ENCODE data around the gene TRAIP. TPM values are rescaled to one million over a fixed set of nuclear protein-coding genes. Genes with fewer than 3 reads are reported as not detected.

Gene TRAIP
- total RNA-seq, 1 experiment from 2014 or later: 28.0 TPM

DNA sequence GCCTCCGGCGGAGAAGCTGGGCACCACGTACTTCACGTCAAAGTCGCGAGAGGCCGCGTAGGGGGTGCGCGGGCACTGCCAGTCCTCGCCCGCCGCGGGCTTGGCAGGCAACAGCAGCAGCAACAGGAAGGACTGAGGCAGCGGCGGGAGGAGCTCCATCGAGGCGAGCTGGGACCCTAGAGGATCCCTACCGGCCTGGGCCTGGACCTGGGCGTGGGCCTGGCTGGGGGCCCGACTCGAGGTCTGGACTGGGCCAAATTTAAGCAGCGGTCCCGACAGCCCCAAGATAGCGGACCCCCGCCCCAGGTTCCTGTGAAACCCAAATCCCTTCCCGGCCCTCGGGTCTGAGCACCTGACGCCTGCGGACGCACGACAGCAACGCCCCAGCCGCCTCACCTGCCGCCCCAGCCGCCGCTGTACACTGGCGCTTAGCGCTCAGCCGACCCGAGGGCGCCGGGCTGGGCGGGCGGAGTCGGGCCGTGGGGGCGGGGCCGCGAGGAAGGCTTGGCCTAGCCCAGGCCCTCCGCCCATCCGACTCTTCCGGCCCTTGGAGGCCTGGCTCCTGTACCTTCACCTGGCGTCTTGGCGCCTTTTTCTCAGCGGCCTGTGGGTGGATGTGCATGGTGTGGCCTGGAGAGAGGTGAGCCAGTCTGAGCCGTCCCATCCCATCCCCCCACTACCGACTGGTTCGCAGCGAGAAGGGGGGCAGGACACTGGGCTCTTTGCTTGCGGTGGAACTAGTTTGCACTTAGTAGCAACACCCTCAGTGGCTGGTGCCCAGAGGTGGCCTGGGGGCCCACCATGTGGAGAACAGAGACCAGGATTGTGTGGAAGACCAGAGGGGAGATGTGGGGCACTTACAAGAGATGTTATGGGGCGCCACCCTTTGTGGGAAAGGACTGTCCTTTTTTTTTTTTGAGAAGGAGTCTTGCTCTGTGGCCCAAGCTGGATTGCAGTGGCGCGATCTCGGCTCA lies 47.4 kb upstream of the TRAIP start, which contains the start of gene MST1R:
Gene MST1R (minus strand): TSS at position 423 of the 974 bp plus-strand sequence. CDS start 264 bp downstream, at position 159.
- peak within 1 kb of the TSS; percentile 80 for H3K4me3 Mint-ChIP-seq (ENCODE audit: unreplicated experiment)
- H3K27ac Mint-ChIP-seq (ENCODE audit: unreplicated experiment): peak within 1 kb of the TSS; percentile 86
- no peaks in the 10 kb centered on the region for H3K27me3 Mint-ChIP-seq (ENCODE audit: insufficient read depth, unreplicated experiment)
- Histone ChIP-seq H3K4me1 (peaks cover 53% of the 10 kb centered on the region), H3K27me3 (replicated peaks; ENCODE audit: control insufficient read depth, insufficient read depth, low read length) (no peaks in the 10 kb centered on the region), H3K36me3 (ENCODE audit: control insufficient read depth, insufficient read depth, low read length) (no peaks in the 10 kb centered on the region), H3K9me3 (no peaks in the 10 kb centered on the region), H3K4me3 (ENCODE audit: low read depth, low read length) (peak within 1 kb of the TSS; percentile 40)
- ChIA-PET POLR2A (interaction anchor here (0.6 kb wide), 1 partner anchor 29 kb away, joined by 4 read pairs; no protein-coding TSS in a partner anchor), CTCF (interaction anchor here (1.1 kb wide), 1 partner anchor 100 kb away, joined by 5 read pairs; the partner anchor contains the start of gene INKA1)
- no peak for TF ChIP-seq CTCF (IDR thresholded peaks at IDR 0.05; ENCODE audit: insufficient read depth in 1 of 2, low read depth in 1 of 2, low read length in 1 of 2, severe bottlenecking in 1 of 2, unreplicated experiment in 1 of 2)
- intact Hi-C loops (cut with micrococcal nuclease; ENCODE audit: unreplicated experiment): loop anchor here (5.0 kb wide), 1 partner anchor 46 kb away; the partner anchor contains the start of gene TRAIP
- peaks cover 7% of the 10 kb centered on the region for H3K4me1 Mint-ChIP-seq (ENCODE audit: low read depth, unreplicated experiment)
- BruUV-seq (replicated peaks): TSS peak; percentile 77
- peak; percentile 94 to 95 for DNase-seq
- H3K36me3 Mint-ChIP-seq (ENCODE audit: insufficient read depth, unreplicated experiment): peaks cover 10% of the 10 kb centered on the region
- H3K9me3 Mint-ChIP-seq (ENCODE audit: unreplicated experiment): no peaks in the 10 kb centered on the region

DNA sequence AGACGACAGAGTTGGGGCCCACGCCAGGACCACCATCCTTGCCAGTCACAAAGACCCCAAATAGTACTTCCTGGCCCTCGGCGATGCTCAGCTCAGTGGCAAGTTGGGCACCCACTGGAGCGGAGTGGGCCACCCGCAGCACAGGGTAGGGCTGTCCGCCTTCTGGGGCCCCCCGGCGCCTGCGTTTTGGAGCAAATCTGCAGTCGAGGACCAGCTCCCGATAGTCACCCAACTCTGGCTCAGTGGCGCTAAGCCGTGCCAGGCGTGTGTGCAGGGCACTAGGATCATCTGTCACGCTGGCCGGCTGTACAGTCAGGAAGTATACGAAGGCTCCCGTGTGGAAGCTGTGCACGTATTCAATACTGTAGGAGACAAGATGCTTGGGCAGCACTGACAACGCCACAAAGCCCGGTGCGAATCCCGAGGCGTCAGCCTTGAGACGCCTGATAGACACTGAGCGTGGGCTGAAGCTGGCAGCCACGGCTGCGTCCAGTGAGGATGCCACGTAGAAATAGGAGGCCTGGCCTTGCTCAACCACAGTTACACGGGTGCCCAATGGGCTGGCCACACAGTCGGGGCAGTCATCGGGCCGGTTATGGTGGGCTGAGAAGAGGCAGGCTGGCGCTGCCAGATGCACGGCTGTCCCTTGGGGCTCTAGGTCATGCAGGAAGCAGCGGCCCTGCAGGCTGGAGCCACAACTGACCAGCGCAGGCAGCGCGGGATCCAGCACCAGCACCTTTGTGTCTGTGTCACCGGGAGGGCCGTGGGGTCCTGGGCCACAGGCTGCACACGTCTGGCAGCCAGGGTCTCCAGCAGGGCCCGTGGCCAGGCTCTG lies 46.4 kb upstream of the TRAIP start:
- H3K27ac Mint-ChIP-seq (ENCODE audit: unreplicated experiment): no peak overlapping the region
- BruUV-seq (replicated peaks): no TSS peak
- Histone ChIP-seq H3K4me3 (ENCODE audit: low read depth, low read length) (peak overlapping the region; percentile 40), H3K4me1 (peaks cover 45% of the 10 kb centered on the region), H3K9me3 (no peaks in the 10 kb centered on the region), H3K27me3 (replicated peaks; ENCODE audit: control insufficient read depth, insufficient read depth, low read length) (no peaks in the 10 kb centered on the region), H3K36me3 (ENCODE audit: control insufficient read depth, insufficient read depth, low read length) (no peaks in the 10 kb centered on the region; the same call in 1 of the 2 replicates)
- peaks cover 7% of the 10 kb centered on the region for H3K4me1 Mint-ChIP-seq (ENCODE audit: low read depth, unreplicated experiment)
- no peaks in the 10 kb centered on the region for H3K27me3 Mint-ChIP-seq (ENCODE audit: insufficient read depth, unreplicated experiment)
- ChIA-PET POLR2A (no interaction called here), CTCF (interaction anchor here (0.6 kb wide), 1 partner anchor 25 kb away, joined by 8 read pairs; no protein-coding TSS in a partner anchor)
- no peak for TF ChIP-seq CTCF (IDR thresholded peaks at IDR 0.05; ENCODE audit: insufficient read depth in 1 of 2, low read depth in 1 of 2, low read length in 1 of 2, severe bottlenecking in 1 of 2, unreplicated experiment in 1 of 2)
- DNase-seq: no peak
- intact Hi-C loops (cut with micrococcal nuclease; ENCODE audit: unreplicated experiment): loop anchor here (5.0 kb wide), 1 partner anchor 45 kb away; the partner anchor contains the start of gene TRAIP
- peak overlapping the region; percentile 80 for H3K4me3 Mint-ChIP-seq (ENCODE audit: unreplicated experiment)
- peaks cover 10% of the 10 kb centered on the region for H3K36me3 Mint-ChIP-seq (ENCODE audit: insufficient read depth, unreplicated experiment)
- no peaks in the 10 kb centered on the region for H3K9me3 Mint-ChIP-seq (ENCODE audit: unreplicated experiment)
